Ectodermal cell (in vitro differentiated cells): ENCODE results near the gene C2CD5.

ENCODE experiments used
- H3K27ac ChIP-seq: 2 replicates; pipeline ENCODE4 v1.7.0; 2013; ENCODE audit warnings: mild to moderate bottlenecking, low read depth, low read length; ENCODE audit not compliant: insufficient read depth, poor library complexity, severe bottlenecking
- H3K27me3 ChIP-seq: 2 replicates; pipeline ENCODE4 v1.7.0; 2013; ENCODE audit warnings: mild to moderate bottlenecking, low read length; ENCODE audit not compliant: insufficient read depth, control insufficient read depth, poor library complexity, severe bottlenecking
- H3K36me3 ChIP-seq: one replicate; pipeline ENCODE4 v1.7.0; 2013; ENCODE audit warnings: low read length; ENCODE audit not compliant: control insufficient read depth, insufficient read depth
- H3K4me1 ChIP-seq: one replicate; pipeline ENCODE4 v1.7.0; 2013; ENCODE audit warnings: low read length; ENCODE audit not compliant: control insufficient read depth, insufficient read depth
- H3K4me3 ChIP-seq: 2 replicates; pipeline ENCODE4 v1.7.0; 2013; ENCODE audit warnings: low read depth, low read length, control low read depth; ENCODE audit not compliant: insufficient read depth
- H3K9me3 ChIP-seq: 2 replicates; pipeline ENCODE4 v1.7.0; 2013; ENCODE audit warnings: mild to moderate bottlenecking, low read length, moderate library complexity; ENCODE audit not compliant: control insufficient read depth
- WGBS, 2 experiments: methylation state at CpG; one replicate each; pipeline ENCODE4 v1.1.7; 2013; ENCODE audit warnings: missing lambda C conversion rate in 2 of 2; 5-methylcytosine and 5-hydroxymethylcytosine counted together

Gene C2CD5

GRCh38 chr12:22408610-22409376, 135.5 kb downstream of the C2CD5 start:
- Histone ChIP-seq H3K36me3 (no peaks in the 10 kb centered on the region), H3K27ac (no peak overlapping the region), H3K9me3 (no peaks in the 10 kb centered on the region), H3K4me3 (no peak overlapping the region), H3K27me3 (no peaks in the 10 kb centered on the region), H3K4me1 (no peaks in the 10 kb centered on the region)
- WGBS, 2 experiments: 87 to 88% methylated on average over 7 to 8 of the region's 8 CpGs

GRCh38 chr12:22407397-22407796, 136.9 kb downstream of the C2CD5 start:
- Histone ChIP-seq H3K27me3 (no peaks in the 10 kb centered on the region), H3K4me3 (no peak overlapping the region), H3K9me3 (no peaks in the 10 kb centered on the region), H3K4me1 (no peaks in the 10 kb centered on the region), H3K27ac (no peak overlapping the region), H3K36me3 (no peaks in the 10 kb centered on the region)
- 89 to 100% methylated on average over 3 of the region's 3 CpGs for WGBS, 2 experiments

- H3K27me3 ChIP-seq: no peaks in the 10 kb centered on the region
- 92% methylated on average over 1 of the region's 1 CpG; no CpG with 5 or more reads in 1 of the 2 experiments for WGBS, 2 experiments
- H3K4me3 ChIP-seq: no peak overlapping the region
- no peak overlapping the region for H3K27ac ChIP-seq
- H3K9me3 ChIP-seq: no peaks in the 10 kb centered on the region
- no peaks in the 10 kb centered on the region for H3K4me1 ChIP-seq
- H3K36me3 ChIP-seq: no peaks in the 10 kb centered on the region
Measured at GRCh38 chr12:22406627-22407026, 137.7 kb downstream of the C2CD5 start.

GRCh38 chr12:22399464-22400180, 144.7 kb downstream of the C2CD5 start:
- H3K4me1 ChIP-seq: no peaks in the 10 kb centered on the region
- 99 to 100% methylated on average over 1 to 3 of the region's 4 CpGs for WGBS, 2 experiments
- no peaks in the 10 kb centered on the region for H3K36me3 ChIP-seq
- no peaks in the 10 kb centered on the region for H3K9me3 ChIP-seq
- no peak overlapping the region for H3K4me3 ChIP-seq
- no peaks in the 10 kb centered on the region for H3K27me3 ChIP-seq
- H3K27ac ChIP-seq: no peak overlapping the region
